MM.1S (cell line): Measurements from ENCODE around the gene TANC2.

Experiments
- DNase-seq: peaks from one replicate; pipeline ENCODE4 v3.0.0-alpha.2; 2015
- H2AFZ ChIP-seq: fragments of 300-600 bp; sonication (generic); 2 replicates; pipeline ENCODE4 v1.6.0; 2016; ENCODE audit warnings: antibody characterized with exemption, low read length
- H3F3A ChIP-seq: fragments of 300-600 bp; sonication (generic); 2 replicates; pipeline ENCODE4 v1.6.1; 2016; ENCODE audit warnings: mild to moderate bottlenecking, antibody characterized with exemption, low read length, moderate library complexity, mixed read lengths; ENCODE audit not compliant: insufficient read depth
- H3K27ac ChIP-seq: fragments of 300-600 bp; sonication (generic); 2 replicates; pipeline ENCODE4 v1.5.1; 2016; ENCODE audit warnings: mild to moderate bottlenecking, low read length
- H3K27me3 ChIP-seq: fragments of 300-600 bp; sonication (generic); replicated peaks from 2 replicates; pipeline ENCODE4 v1.6.0; 2016; ENCODE audit warnings: low read length; ENCODE audit not compliant: insufficient read depth
- H3K36me3 ChIP-seq: fragments of 300-600 bp; sonication (generic); replicated peaks from 2 replicates; pipeline ENCODE4 v1.6.1; 2016; ENCODE audit warnings: mild to moderate bottlenecking, low read length, mixed read lengths; ENCODE audit not compliant: insufficient read depth
- H3K4me1 ChIP-seq: fragments of 300-600 bp; sonication (generic); 2 replicates; pipeline ENCODE4 v1.6.1; 2016; ENCODE audit warnings: low read length, mixed read lengths
- H3K4me2 ChIP-seq: fragments of 300-600 bp; sonication (generic); 2 replicates; pipeline ENCODE4 v1.6.0; 2016; ENCODE audit warnings: low read depth, low read length
- H3K4me3 ChIP-seq: fragments of 300-600 bp; sonication (generic); 2 replicates; pipeline ENCODE4 v1.5.1; 2016; ENCODE audit warnings: low read length, mixed read lengths
- H3K79me2 ChIP-seq: fragments of 300-600 bp; sonication (generic); 2 replicates; pipeline ENCODE4 v1.6.1; 2016; ENCODE audit warnings: mixed run types, low read length, mixed read lengths
- H3K9ac ChIP-seq: fragments of 300-600 bp; sonication (generic); 2 replicates; pipeline ENCODE4 v1.6.1; 2016; ENCODE audit warnings: low read length, mixed read lengths
- H3K9me2 ChIP-seq: fragments of 300-600 bp; sonication (generic); replicated peaks from 2 replicates; pipeline ENCODE4 v1.6.1; 2016; ENCODE audit warnings: mild to moderate bottlenecking, low read length, mixed read lengths; ENCODE audit not compliant: insufficient read depth
- H3K9me3 ChIP-seq: fragments of 300-600 bp; sonication (generic); replicated peaks from 2 replicates; pipeline ENCODE4 v1.6.1; 2016; ENCODE audit warnings: mild to moderate bottlenecking, low read length, mixed read lengths; ENCODE audit not compliant: insufficient read depth
- H4K20me1 ChIP-seq: fragments of 300-600 bp; sonication (generic); 2 replicates; pipeline ENCODE4 v1.6.1; 2016; ENCODE audit warnings: mild to moderate bottlenecking, low read length, moderate library complexity, mixed read lengths; ENCODE audit not compliant: insufficient read depth
- EZH2 ChIP-seq: fragments of 300-600 bp; sonication (generic); optimal IDR thresholded peaks from 2 replicates; pipeline ENCODE3; 2017; ENCODE audit warnings: low read depth, mild to moderate bottlenecking, antibody characterized with exemption, low read length, mixed read lengths
- EZH2phosphoT487 ChIP-seq: fragments of 300-600 bp; sonication (generic); IDR thresholded peaks from 2 replicates; pipeline ENCODE4 v1.6.1; 2018; ENCODE audit warnings: antibody characterized with exemption, low read length
- TF ChIP-seq, protein P1 (sequence below): fragments of 300-600 bp; sonication (generic); IDR thresholded peaks from 2 replicates; pipeline ENCODE4 v1.5.1; 2016; ENCODE audit warnings: antibody characterized with exemption, low read length, mixed read lengths

The TANC2 gene

DNA sequence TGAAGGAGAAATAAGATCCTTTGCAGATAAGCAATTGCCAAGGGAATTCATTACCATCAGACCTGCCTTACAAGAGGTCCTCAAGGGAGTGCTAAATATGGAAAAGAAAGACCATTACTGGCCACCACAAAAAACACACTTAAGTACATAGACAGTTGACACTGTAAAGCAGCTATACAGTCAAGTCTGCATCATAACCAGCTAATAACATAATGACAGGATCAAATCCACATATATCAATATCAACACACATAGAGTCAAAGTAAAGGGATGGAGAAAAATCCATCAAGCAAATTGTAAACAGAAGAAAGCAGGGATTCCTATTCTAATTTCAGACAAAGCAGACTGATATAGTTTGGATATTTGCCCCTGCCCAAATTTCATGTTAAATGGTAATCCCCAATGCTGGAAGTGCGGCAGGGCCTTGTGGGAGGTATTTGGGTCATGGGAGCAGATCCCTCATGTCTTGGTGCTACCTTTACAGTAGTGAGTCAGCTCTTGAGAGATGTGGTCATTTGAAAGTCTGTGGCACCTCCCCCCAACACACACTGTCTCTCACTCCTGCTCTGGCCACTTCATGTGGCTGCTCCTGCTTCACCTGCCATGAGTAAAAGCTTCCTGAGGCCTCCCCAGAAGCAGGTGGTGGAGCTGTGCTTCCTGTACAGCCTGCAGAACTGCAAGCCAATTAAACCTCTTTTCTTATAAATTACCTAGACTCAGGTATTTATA is 32.8 kb downstream of the TANC2 start:
- no peaks in the 10 kb centered on the region for H3K4me1 ChIP-seq
- no peaks in the 10 kb centered on the region for H3K9me3 ChIP-seq
- no peak for DNase-seq
- H3K27me3 ChIP-seq: no peaks in the 10 kb centered on the region
- no peak overlapping the region for H3K27ac ChIP-seq
- no peak overlapping the region for H3K4me2 ChIP-seq
- H2AFZ ChIP-seq: no peak overlapping the region
- no peak overlapping the region for H3K4me3 ChIP-seq
- no peaks in the 10 kb centered on the region for H3F3A ChIP-seq
- TF ChIP-seq EZH2 (no peak), EZH2phosphoT487 (no peak)
- TF ChIP-seq, protein P1, sequence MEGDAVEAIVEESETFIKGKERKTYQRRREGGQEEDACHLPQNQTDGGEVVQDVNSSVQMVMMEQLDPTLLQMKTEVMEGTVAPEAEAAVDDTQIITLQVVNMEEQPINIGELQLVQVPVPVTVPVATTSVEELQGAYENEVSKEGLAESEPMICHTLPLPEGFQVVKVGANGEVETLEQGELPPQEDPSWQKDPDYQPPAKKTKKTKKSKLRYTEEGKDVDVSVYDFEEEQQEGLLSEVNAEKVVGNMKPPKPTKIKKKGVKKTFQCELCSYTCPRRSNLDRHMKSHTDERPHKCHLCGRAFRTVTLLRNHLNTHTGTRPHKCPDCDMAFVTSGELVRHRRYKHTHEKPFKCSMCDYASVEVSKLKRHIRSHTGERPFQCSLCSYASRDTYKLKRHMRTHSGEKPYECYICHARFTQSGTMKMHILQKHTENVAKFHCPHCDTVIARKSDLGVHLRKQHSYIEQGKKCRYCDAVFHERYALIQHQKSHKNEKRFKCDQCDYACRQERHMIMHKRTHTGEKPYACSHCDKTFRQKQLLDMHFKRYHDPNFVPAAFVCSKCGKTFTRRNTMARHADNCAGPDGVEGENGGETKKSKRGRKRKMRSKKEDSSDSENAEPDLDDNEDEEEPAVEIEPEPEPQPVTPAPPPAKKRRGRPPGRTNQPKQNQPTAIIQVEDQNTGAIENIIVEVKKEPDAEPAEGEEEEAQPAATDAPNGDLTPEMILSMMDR: no peak
- no peaks in the 10 kb centered on the region for H3K79me2 ChIP-seq
- H3K9ac ChIP-seq: no peak overlapping the region
- H4K20me1 ChIP-seq: no peaks in the 10 kb centered on the region
- H3K9me2 ChIP-seq: no peaks in the 10 kb centered on the region
- H3K36me3 ChIP-seq: no peaks in the 10 kb centered on the region

DNA sequence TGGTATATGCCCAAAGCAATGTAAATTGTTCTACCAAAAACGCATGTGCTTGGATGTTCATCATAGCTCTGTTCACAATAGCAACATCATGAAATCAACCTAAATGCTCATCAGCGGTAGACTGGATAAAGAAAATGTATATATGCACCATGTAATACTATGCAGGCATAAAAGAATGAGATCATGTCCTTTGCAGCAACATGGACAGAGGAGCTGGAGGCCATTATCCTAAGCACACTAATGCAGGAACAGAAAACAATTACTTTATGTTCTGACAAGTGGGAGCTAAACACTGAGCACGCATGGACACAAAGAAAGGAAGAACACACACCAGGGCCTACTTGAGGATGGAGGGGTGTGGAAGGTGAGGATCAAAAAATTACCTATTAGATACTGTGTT is 33.7 kb downstream of the TANC2 start:
- Histone ChIP-seq H3F3A (no peaks in the 10 kb centered on the region), H3K79me2 (no peaks in the 10 kb centered on the region), H3K27ac (no peak overlapping the region), H2AFZ (no peak overlapping the region), H3K9me2 (no peaks in the 10 kb centered on the region), H3K9me3 (no peaks in the 10 kb centered on the region), H3K36me3 (no peaks in the 10 kb centered on the region), H3K4me1 (no peaks in the 10 kb centered on the region), H3K4me2 (no peak overlapping the region), H4K20me1 (no peaks in the 10 kb centered on the region), H3K27me3 (no peaks in the 10 kb centered on the region), H3K9ac (no peak overlapping the region), H3K4me3 (no peak overlapping the region)
- TF ChIP-seq, protein P1: no peak
- TF ChIP-seq EZH2phosphoT487 (no peak), EZH2 (no peak)
- DNase-seq: no peak

DNA sequence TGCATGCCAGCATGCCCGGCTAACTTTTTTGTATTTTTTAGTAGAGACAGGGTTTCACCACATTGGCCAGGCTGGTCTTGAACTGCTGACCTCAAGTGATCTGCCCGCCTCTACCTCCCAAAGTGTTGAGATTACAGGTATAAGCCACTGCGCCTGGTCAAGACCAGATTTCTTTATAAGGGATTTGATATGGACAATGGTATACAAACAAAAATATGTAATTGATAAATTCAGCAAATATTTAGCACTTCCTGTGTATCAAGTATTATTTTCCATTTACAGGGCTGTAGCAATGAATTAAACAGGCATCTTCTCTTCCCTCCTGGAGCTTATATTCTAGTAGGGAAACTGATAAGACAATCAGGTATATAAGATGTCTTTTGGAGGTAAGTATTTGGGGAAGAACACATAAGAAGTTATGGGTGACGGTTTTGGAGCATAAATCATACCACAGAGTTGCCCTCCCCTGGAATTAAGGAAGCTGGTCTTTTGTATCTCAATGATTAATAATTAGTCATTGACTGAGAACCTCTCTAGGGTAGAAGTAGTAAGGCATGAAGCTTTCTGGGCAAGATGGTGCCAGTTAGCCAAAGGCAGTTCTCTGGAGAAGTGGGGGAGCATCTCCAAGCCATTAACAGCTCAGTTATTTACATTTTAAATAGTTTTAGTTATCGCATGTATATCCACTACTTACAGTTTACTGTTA is 35.8 kb downstream of the TANC2 start:
- Histone ChIP-seq H3K79me2 (no peaks in the 10 kb centered on the region), H3K4me2 (no peak overlapping the region), H3K4me1 (no peaks in the 10 kb centered on the region), H3K9me3 (no peaks in the 10 kb centered on the region), H4K20me1 (no peaks in the 10 kb centered on the region), H3F3A (no peaks in the 10 kb centered on the region), H3K9ac (no peak overlapping the region), H3K9me2 (no peaks in the 10 kb centered on the region), H3K36me3 (no peaks in the 10 kb centered on the region), H2AFZ (no peak overlapping the region), H3K27ac (no peak overlapping the region), H3K27me3 (no peaks in the 10 kb centered on the region), H3K4me3 (no peak overlapping the region)
- DNase-seq: no peak
- TF ChIP-seq EZH2 (no peak), EZH2phosphoT487 (no peak)
- TF ChIP-seq, protein P1: no peak
